Measurements from ENCODE around the gene CPZ.

DNA sequence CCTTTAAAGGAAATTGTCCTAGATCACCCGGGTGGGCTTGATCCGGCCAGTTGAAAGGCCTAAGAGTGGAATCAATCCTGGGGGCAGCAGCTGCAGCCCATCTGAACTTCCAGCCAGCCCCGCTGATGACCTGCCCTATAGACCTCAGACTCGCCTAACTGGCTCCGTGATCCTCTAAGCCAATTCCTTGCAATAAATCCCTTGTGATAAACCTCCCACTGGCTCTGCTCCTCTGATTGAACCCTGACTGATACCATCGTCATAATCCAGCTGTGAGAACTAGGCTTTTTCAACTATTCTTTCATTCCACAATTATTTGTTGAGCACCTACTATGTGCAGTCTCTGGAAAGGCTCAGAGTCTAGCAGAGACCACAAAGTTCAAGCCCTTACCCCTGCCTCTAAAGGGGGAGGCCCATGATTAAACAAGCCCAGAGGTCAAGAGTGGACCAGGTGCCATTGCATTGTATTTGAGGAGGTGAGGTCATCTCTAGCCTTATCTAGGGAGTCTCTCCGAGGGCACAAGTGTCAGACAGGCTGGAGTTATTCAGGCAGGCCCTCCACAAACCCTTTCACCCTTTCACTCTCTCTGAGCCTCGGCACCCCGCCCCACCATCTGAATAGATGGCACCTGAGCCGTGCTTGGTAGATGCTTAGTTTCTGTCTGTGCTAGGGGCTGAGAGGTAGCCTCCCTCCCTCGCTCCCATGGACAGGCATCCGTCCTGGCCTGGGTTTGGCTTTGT is 32.9 kb upstream of the CPZ start:
- TF ChIP-seq CTCF (IDR thresholded peaks at IDR 0.05) (no peak), POLR2A (IDR thresholded peaks at IDR 0.05; ENCODE audit: low read depth) (no peak), POLR2AphosphoS5 (IDR thresholded peaks at IDR 0.05) (no peak)
